Body of pancreas (tissue), 4 donors: ENCODE data around the gene ATP6V1F. TPM values are rescaled to one million over a fixed set of nuclear protein-coding genes. Genes with fewer than 3 reads are reported as not detected.

Experiments
- ATAC-seq: fragments of 150-250 bp; one replicate; pipeline ENCODE4 v1.9.1; 2016
- DNase-seq, 4 donors: peaks; one replicate each; pipeline ENCODE4 v3.0.0-alpha.2; 2019
- H3K27ac ChIP-seq, 4 donors: fragments of 200-600 bp; sonication (generic); 1 replicate in 3 of 4; 2 replicates in 1 of 4; pipeline versions ENCODE4 v1.5.1 to v1.6.1; 2016 to 2019; ENCODE audit warnings: mild to moderate bottlenecking in 1 of 4, mixed read lengths in 1 of 4, moderate library complexity in 1 of 4
- H3K27me3 ChIP-seq, 2 donors: fragments of 200-600 bp; sonication (generic); one replicate each; pipeline ENCODE4 v1.6.0; 2016; ENCODE audit warnings: mild to moderate bottlenecking in 1 of 2
- H3K36me3 ChIP-seq, 2 donors: fragments of 200-600 bp; sonication (generic); replicated peaks in 1 of 2; 2 replicates each; pipeline ENCODE4 v1.5.1; 2016; ENCODE audit warnings: low read depth in 2 of 2; ENCODE audit not compliant: insufficient read depth in 1 of 2
- H3K4me1 ChIP-seq: fragments of 200-600 bp; sonication (generic); one replicate; pipeline ENCODE4 v1.6.0; 2016
- H3K4me3 ChIP-seq, 2 donors: fragments of 200-600 bp; sonication (generic); 1 replicate in 1 of 2; 2 replicates in 1 of 2; pipeline ENCODE4 v1.5.1; 2016 to 2019
- H3K9me3 ChIP-seq, 3 donors: fragments of 200-600 bp; sonication (generic); 1 replicate in 2 of 3; 2 replicates in 1 of 3; pipeline ENCODE4 v1.5.1; 2016
- POLR2A ChIP-seq, 3 donors: fragments of 450-650 bp; IDR thresholded peaks; one replicate each; pipeline ENCODE4 v1.6.1; 2016; ENCODE audit warnings: antibody characterized with exemption in 3 of 3, mild to moderate bottlenecking in 2 of 3
- WGBS, 2 donors: methylation state at CpG; one replicate each; pipeline ENCODE4 v1.1.5; 2017; 5-methylcytosine and 5-hydroxymethylcytosine counted together
- intact Hi-C: fragments of 100-400 bp; cut with DNase I; formaldehyde crosslinking; loops from one replicate; pipeline ENCODE4 v1.15.1; 2023
- total RNA-seq, 2 donors: library from RNA; depleted of rRNA; stranded (reverse); fragments of >200 nt; gene quantifications; one replicate each; pipeline ENCODE4 v1.1.0, GENCODE V29; 2016
- TF ChIP-seq, protein P1 (sequence below), 7 experiments: fragments of 450-650 bp in 4 of 7; fragments of 200-600 bp in 3 of 7; sonication (generic) in 3 of 7; IDR thresholded peaks; one replicate each; pipeline ENCODE4 v1.5.1; 2016 to 2019; ENCODE audit warnings: antibody characterized with exemption in 7 of 7

ATP6V1F gene
- total RNA-seq, 2 donors from 2014 or later: 36.3 to 45.8 TPM

GRCh38 chr7:128888756-128889095 lies 26.1 kb downstream of the ATP6V1F start:
- TF ChIP-seq, protein P1, sequence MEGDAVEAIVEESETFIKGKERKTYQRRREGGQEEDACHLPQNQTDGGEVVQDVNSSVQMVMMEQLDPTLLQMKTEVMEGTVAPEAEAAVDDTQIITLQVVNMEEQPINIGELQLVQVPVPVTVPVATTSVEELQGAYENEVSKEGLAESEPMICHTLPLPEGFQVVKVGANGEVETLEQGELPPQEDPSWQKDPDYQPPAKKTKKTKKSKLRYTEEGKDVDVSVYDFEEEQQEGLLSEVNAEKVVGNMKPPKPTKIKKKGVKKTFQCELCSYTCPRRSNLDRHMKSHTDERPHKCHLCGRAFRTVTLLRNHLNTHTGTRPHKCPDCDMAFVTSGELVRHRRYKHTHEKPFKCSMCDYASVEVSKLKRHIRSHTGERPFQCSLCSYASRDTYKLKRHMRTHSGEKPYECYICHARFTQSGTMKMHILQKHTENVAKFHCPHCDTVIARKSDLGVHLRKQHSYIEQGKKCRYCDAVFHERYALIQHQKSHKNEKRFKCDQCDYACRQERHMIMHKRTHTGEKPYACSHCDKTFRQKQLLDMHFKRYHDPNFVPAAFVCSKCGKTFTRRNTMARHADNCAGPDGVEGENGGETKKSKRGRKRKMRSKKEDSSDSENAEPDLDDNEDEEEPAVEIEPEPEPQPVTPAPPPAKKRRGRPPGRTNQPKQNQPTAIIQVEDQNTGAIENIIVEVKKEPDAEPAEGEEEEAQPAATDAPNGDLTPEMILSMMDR (IDR thresholded peaks at IDR 0.05): no peak
- no peak for TF ChIP-seq POLR2A (IDR thresholded peaks at IDR 0.05)
- no peak overlapping the region for H3K27ac ChIP-seq
- H3K9me3 ChIP-seq: no peaks in the 10 kb centered on the region
- H3K36me3 ChIP-seq: no peaks in the 10 kb centered on the region
- intact Hi-C loops: loop anchor here (10.0 kb wide), 1 partner anchor 414 kb away; the partner anchor contains the start of gene METTL2B
- H3K4me3 ChIP-seq: no peak overlapping the region
- peaks cover 0 to 12% of the 10 kb centered on the region in 2 donors for H3K27me3 ChIP-seq
- H3K4me1 ChIP-seq: peaks cover 10% of the 10 kb centered on the region
- ATAC-seq (no peak), DNase-seq (no peak)
- WGBS, 2 donors: 60 to 69% methylated on average over 6 to 11 of the region's 11 CpGs

GRCh38 chr7:128889121-128889520 lies 26.5 kb downstream of the ATP6V1F start:
- intact Hi-C loops: loop anchor here (10.0 kb wide), 1 partner anchor 414 kb away; the partner anchor contains the start of gene METTL2B
- WGBS, 2 donors: 56% methylated on average over 7 to 8 of the region's 8 CpGs
- no peak overlapping the region for H3K4me3 ChIP-seq
- H3K36me3 ChIP-seq: no peaks in the 10 kb centered on the region
- peaks cover 0 to 12% of the 10 kb centered on the region in 2 donors for H3K27me3 ChIP-seq
- no peaks in the 10 kb centered on the region for H3K9me3 ChIP-seq
- no peak overlapping the region for H3K27ac ChIP-seq
- H3K4me1 ChIP-seq: peaks cover 8% of the 10 kb centered on the region
- no peak for ATAC-seq
- DNase-seq: no peak
- TF ChIP-seq, protein P1 (IDR thresholded peaks at IDR 0.05): no peak
- TF ChIP-seq POLR2A (IDR thresholded peaks at IDR 0.05): no peak

- DNase-seq: no peak
- TF ChIP-seq, protein P1 (IDR thresholded peaks at IDR 0.05): no peak
- no peak for TF ChIP-seq POLR2A (IDR thresholded peaks at IDR 0.05)
Measured at GRCh38 chr7:128890306-128891109, 27.9 kb downstream of the ATP6V1F start.

DNA sequence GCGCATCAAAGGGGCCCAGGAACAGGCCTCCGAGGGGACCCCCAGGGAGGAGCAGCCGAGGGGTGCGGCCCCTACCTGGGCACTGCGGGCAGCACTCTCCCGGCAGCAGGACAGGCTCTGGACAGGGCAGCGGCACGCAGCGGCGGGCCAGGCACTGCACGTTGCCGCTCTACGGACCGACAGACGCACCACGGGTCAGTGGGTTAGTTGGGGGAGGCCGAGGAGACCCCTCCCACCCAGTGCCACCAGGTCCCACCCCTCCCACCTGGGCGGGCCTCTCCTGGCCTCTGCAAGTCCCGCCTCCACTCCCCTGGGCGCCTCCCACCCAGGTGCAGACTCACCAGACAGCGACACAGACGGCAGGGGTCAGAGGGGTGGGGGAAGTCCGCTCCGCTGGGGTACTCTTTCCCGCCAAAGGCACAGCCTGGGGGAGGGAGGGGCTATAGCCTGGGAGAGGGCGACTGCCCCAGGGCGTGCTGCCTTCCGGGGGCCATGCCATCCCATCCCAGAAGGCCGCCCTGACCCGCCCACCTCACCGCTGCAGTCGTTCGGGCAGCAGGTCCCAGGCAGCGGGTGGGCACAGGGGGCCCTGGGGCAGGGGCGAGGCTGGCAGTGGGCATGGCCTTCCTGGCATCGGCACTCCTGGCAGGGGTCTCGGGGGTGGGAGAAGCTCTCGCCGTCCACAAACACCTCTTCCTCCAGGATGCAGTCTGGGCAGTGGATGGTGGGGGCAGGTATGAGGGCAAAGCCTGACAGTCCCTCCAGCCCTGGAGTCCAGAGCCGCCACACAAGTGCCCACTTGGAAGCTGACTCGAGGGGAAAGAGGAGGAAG lies 28.7 kb downstream of the ATP6V1F start:
- ATAC-seq (peak; percentile 39), DNase-seq (peak in 2 of 4 donors; percentile 14 to 19)
- Histone ChIP-seq H3K27me3 (peaks cover 0 to 12% of the 10 kb centered on the region in 2 donors), H3K27ac (no peak overlapping the region), H3K36me3 (no peaks in the 10 kb centered on the region), H3K4me3 (peak overlapping the region in 1 of 2 donors; percentile 2), H3K4me1 (peaks cover 8% of the 10 kb centered on the region), H3K9me3 (no peaks in the 10 kb centered on the region)
- intact Hi-C loops: no loop called here
- no peak for TF ChIP-seq POLR2A (IDR thresholded peaks at IDR 0.05)
- TF ChIP-seq, protein P1 (IDR thresholded peaks at IDR 0.05): peak in 1 of 7 experiments; percentile 4
- 17 to 68% methylated on average over 4 to 34 of the region's 41 CpGs for WGBS, 2 donors

More at GRCh38 chr7:128890306-128891109, 27.9 kb downstream of the ATP6V1F start:
- peaks cover 0 to 12% of the 10 kb centered on the region in 2 donors for H3K27me3 ChIP-seq
- no peaks in the 10 kb centered on the region for H3K9me3 ChIP-seq
- H3K4me1 ChIP-seq: peaks cover 8% of the 10 kb centered on the region
- intact Hi-C loops: no loop called here
- WGBS, 2 donors: 29 to 51% methylated on average over 22 to 40 of the region's 67 CpGs
- ATAC-seq: peak; percentile 20
- H3K4me3 ChIP-seq: peak overlapping the region in 1 of 2 donors; percentile 2
- no peak overlapping the region for H3K27ac ChIP-seq
- no peaks in the 10 kb centered on the region for H3K36me3 ChIP-seq
